Measurements from ENCODE around the gene CCR6.

GRCh38 chr6:167146135-167146534 is 23.2 kb downstream of the CCR6 start:
- TF ChIP-seq REST (IDR thresholded peaks at IDR 0.05; ENCODE audit: insufficient read depth in 1 of 2, low read depth in 2 of 2, low read length in 2 of 2): no peak
- no peak for TF ChIP-seq POLR2AphosphoS5 (IDR thresholded peaks at IDR 0.05; ENCODE audit: low read depth, low read length)
- no peak for TF ChIP-seq TAF1 (IDR thresholded peaks at IDR 0.05; ENCODE audit: borderline replicate concordance, insufficient read depth, low read length)
- no peak for TF ChIP-seq SIN3A (IDR thresholded peaks at IDR 0.05; ENCODE audit: borderline replicate concordance, insufficient read depth, low read length)
- no peak for TF ChIP-seq FOXP2 (optimal IDR thresholded peaks at IDR 0.05; ENCODE audit: borderline replicate concordance, extremely low read depth, extremely low read length, insufficient read depth)
